Sigmoid colon (tissue), 4 donors: ENCODE results near the gene CMSS1.

Source experiments
- EP300 ChIP-seq, 4 donors: sonication (generic); formaldehyde crosslinking; IDR thresholded peaks; one replicate each; pipeline ENCODE4 v1.6.1; 2017; ENCODE audit warnings: antibody characterized with exemption in 4 of 4
- POLR2A ChIP-seq, 2 donors: fragments of 450-650 bp; IDR thresholded peaks; one replicate each; pipeline ENCODE4 v1.6.1; 2016; ENCODE audit warnings: antibody characterized with exemption in 2 of 2, mild to moderate bottlenecking in 2 of 2, moderate library complexity in 2 of 2
- POLR2AphosphoS5 ChIP-seq, 4 donors: sonication (generic); formaldehyde crosslinking; IDR thresholded peaks; one replicate each; pipeline ENCODE4 v1.6.1; 2017; ENCODE audit warnings: antibody characterized with exemption in 4 of 4
- TF ChIP-seq, protein P1 (sequence below), 4 experiments: fragments of 450-650 bp in 3 of 4; fragments of 200-600 bp in 1 of 4; IDR thresholded peaks; one replicate each; pipeline ENCODE4 v1.5.1; 2016 to 2019; ENCODE audit warnings: antibody characterized with exemption in 4 of 4, mild to moderate bottlenecking in 3 of 4, moderate library complexity in 2 of 4

DNA sequence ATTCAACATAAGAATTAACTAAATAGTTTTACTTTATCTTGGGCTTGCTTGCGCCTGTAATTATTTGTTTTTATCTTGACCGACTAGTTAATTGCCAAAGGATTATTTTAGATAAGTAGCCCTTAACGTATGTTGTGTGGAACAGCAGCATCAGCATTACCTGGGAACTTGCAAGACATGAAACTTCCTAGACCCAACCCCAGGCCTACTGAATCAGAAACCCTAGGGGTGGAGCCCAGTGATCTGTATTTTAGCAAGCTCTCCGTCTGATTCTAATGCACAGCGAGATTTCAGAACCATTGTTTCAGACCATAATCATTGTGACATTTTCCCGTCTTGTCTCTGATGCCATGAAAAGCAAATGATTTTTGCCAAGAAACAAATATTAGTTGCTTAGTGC, 265.5 kb downstream of the CMSS1 start:
- TF ChIP-seq, protein P1, sequence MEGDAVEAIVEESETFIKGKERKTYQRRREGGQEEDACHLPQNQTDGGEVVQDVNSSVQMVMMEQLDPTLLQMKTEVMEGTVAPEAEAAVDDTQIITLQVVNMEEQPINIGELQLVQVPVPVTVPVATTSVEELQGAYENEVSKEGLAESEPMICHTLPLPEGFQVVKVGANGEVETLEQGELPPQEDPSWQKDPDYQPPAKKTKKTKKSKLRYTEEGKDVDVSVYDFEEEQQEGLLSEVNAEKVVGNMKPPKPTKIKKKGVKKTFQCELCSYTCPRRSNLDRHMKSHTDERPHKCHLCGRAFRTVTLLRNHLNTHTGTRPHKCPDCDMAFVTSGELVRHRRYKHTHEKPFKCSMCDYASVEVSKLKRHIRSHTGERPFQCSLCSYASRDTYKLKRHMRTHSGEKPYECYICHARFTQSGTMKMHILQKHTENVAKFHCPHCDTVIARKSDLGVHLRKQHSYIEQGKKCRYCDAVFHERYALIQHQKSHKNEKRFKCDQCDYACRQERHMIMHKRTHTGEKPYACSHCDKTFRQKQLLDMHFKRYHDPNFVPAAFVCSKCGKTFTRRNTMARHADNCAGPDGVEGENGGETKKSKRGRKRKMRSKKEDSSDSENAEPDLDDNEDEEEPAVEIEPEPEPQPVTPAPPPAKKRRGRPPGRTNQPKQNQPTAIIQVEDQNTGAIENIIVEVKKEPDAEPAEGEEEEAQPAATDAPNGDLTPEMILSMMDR (IDR thresholded peaks at IDR 0.05) = no peak
- TF ChIP-seq POLR2A (IDR thresholded peaks at IDR 0.05) = no peak
- no peak for TF ChIP-seq POLR2AphosphoS5 (IDR thresholded peaks at IDR 0.05)
- no peak for TF ChIP-seq EP300 (IDR thresholded peaks at IDR 0.05)
